HT1080 (cell line): ENCODE measurements around the gene CLDN15. TPM values are rescaled to one million over a fixed set of nuclear protein-coding genes. Genes with fewer than 3 reads are reported as not detected.
"Not testable (repeated sequence)": the region's sequence is repeated elsewhere in the genome, so short reads cannot be mapped to it uniquely, and the experiment has no call there.

Experiments
- DNase-seq: peaks from one replicate; pipeline ENCODE4 v3.0.0-alpha.2; 2015; ENCODE audit warnings: low read depth
- polyA plus RNA-seq, 2 experiments: library from polyadenylated mRNA; depleted of rRNA; stranded (reverse); fragments of >200 nt; gene quantifications; 2 replicates each; pipeline ENCODE4 v1.2.3, GENCODE V29; 2015
- total RNA-seq: library from RNA; depleted of rRNA; stranded (reverse); fragments of >200 nt; shearing (Covaris generic); gene quantifications from 2 replicates; pipeline ENCODE4 v1.2.3, GENCODE V29; 2014; rRNA removed

Gene CLDN15
- 7.5 and 10.6 TPM in 2 replicates for total RNA-seq
- polyA plus RNA-seq (2015; cell fraction: cytosol; rRNA removed): 5.0 and 6.6 TPM in 2 replicates
- 33.6 and 51.2 TPM in 2 replicates for polyA plus RNA-seq (2015; cell fraction: nucleus; rRNA removed)

GRCh38 chr7:101237206-101238067 is at the start of gene CLDN15:
TSS of gene CLDN15 (minus strand) at chr7:101237802. CDS start at chr7:101237581, 221 bp downstream.
- DNase-seq: no peak

GRCh38 chr7:101287032-101287431 is 49.4 kb upstream of the CLDN15 start:
- no peak for DNase-seq

- not testable (repeated sequence) for DNase-seq
These were observed 48.3 kb upstream of the CLDN15 start for GRCh38 chr7:101285880-101286279.

GRCh38 chr7:101285171-101285570 is 47.6 kb upstream of the CLDN15 start:
- DNase-seq: no peak

GRCh38 chr7:101280912-101281311 is 43.3 kb upstream of the CLDN15 start:
- DNase-seq: not testable (repeated sequence)

- DNase-seq: no peak
These were observed 41.1 kb upstream of the CLDN15 start for GRCh38 chr7:101278461-101279292.

GRCh38 chr7:101277155-101277554 is 39.6 kb upstream of the CLDN15 start:
- DNase-seq: no peak

GRCh38 chr7:101273206-101273605 is 35.6 kb upstream of the CLDN15 start:
- no peak for DNase-seq

GRCh38 chr7:101271021-101271420 is 33.4 kb upstream of the CLDN15 start:
- no peak for DNase-seq

- DNase-seq: no peak
These were observed 32.1 kb upstream of the CLDN15 start for GRCh38 chr7:101269664-101270063.

- no peak for DNase-seq
These were observed 28.3 kb upstream of the CLDN15 start for GRCh38 chr7:101265622-101266516.

GRCh38 chr7:101264102-101264706 is 26.6 kb upstream of the CLDN15 start:
- DNase-seq: not testable (repeated sequence)

- no peak for DNase-seq
These were observed 20.7 kb upstream of the CLDN15 start for GRCh38 chr7:101258243-101258731.

- DNase-seq: no peak
These were observed 18.2 kb upstream of the CLDN15 start for GRCh38 chr7:101255796-101256195.

GRCh38 chr7:101253199-101253598 is 15.6 kb upstream of the CLDN15 start:
- DNase-seq: not testable (repeated sequence)

- peak; percentile 96 for DNase-seq
These were observed 14.5 kb upstream of the CLDN15 start for GRCh38 chr7:101251871-101252659.

- no peak for DNase-seq
These were observed 12.7 kb upstream of the CLDN15 start for GRCh38 chr7:101250324-101250723.

- DNase-seq: no peak
These were observed 10.7 kb upstream of the CLDN15 start for GRCh38 chr7:101248276-101248675.

- no peak for DNase-seq
These were observed 7.6 kb upstream of the CLDN15 start for GRCh38 chr7:101245147-101245668.
